Measurements from ENCODE around the gene PHOX2B. TPM values are rescaled to one million over a fixed set of nuclear protein-coding genes. Genes with fewer than 3 reads are reported as not detected.
"Not testable (repeated sequence)": the region's sequence is repeated elsewhere in the genome, so short reads cannot be mapped to it uniquely, and the experiment has no call there.

The PHOX2B gene
- total and polyA plus RNA-seq, 8 donors: 0.48 to 2.0 TPM; not detected in 6

DNA sequence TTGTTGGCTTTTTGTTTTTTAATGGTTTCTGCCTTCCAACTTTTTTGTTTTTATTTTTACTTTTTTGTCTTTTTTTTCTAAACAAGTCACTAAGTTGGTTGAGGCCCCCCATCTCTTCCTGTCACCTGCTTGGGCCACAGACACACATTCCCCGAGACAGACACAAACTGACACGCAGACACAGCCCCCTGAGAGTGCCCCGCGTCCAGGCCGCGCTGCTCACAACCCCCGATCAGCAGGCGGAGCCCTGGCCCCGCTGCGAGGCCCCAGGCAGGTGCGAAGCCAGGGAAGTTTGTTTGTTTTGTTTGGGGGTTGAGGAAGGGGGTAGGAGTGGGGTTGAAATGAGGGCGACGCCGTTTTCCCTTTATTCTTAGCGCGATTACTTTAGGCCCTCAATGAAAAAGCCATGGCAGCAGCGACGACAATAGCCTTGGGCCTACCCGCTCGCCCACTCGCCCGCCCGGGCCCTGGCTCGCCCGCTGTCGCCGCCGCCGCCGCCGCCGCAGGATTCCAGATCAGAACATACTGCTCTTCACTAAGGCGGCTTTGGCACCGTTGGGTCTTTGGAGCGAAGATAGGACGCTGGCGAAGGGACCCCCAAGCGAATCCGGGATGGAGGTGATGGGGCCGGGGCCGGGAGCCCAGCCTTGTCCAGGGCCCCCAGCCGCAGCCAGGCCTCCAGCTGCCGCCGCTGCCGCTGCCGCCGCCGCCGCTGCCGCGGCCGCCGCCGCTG, 3.1 kb downstream of the PHOX2B start:
- peaks cover 45 to 97% (median 75%) of the 10 kb centered on the region in 3 donors for H3K27me3 ChIP-seq
- peaks cover 0 to 23% (median 7%) of the 10 kb centered on the region in 4 donors for H3K9me3 ChIP-seq
- H3K27ac ChIP-seq: no peak overlapping the region
- DNase-seq: no peak
- H3K36me3 ChIP-seq: no peaks in the 10 kb centered on the region
- 9 to 13% (median 11%) methylated on average over 32 to 54 of the region's 54 CpGs for WGBS, 5 donors
- intact Hi-C loops (cut with DNase I; ENCODE audit: low total_unique reads): no loop called here
- H3K4me1 ChIP-seq: peaks cover 0 to 34% (median 12%) of the 10 kb centered on the region in 4 donors
- TF ChIP-seq POLR2AphosphoS5 (IDR thresholded peaks at IDR 0.05) (no peak), EP300 (IDR thresholded peaks at IDR 0.05) (no peak), POLR2A (IDR thresholded peaks at IDR 0.05) (no peak)
- TF ChIP-seq, protein P1, sequence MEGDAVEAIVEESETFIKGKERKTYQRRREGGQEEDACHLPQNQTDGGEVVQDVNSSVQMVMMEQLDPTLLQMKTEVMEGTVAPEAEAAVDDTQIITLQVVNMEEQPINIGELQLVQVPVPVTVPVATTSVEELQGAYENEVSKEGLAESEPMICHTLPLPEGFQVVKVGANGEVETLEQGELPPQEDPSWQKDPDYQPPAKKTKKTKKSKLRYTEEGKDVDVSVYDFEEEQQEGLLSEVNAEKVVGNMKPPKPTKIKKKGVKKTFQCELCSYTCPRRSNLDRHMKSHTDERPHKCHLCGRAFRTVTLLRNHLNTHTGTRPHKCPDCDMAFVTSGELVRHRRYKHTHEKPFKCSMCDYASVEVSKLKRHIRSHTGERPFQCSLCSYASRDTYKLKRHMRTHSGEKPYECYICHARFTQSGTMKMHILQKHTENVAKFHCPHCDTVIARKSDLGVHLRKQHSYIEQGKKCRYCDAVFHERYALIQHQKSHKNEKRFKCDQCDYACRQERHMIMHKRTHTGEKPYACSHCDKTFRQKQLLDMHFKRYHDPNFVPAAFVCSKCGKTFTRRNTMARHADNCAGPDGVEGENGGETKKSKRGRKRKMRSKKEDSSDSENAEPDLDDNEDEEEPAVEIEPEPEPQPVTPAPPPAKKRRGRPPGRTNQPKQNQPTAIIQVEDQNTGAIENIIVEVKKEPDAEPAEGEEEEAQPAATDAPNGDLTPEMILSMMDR (IDR thresholded peaks at IDR 0.05): no peak
- no peak overlapping the region for H3K4me3 ChIP-seq

DNA sequence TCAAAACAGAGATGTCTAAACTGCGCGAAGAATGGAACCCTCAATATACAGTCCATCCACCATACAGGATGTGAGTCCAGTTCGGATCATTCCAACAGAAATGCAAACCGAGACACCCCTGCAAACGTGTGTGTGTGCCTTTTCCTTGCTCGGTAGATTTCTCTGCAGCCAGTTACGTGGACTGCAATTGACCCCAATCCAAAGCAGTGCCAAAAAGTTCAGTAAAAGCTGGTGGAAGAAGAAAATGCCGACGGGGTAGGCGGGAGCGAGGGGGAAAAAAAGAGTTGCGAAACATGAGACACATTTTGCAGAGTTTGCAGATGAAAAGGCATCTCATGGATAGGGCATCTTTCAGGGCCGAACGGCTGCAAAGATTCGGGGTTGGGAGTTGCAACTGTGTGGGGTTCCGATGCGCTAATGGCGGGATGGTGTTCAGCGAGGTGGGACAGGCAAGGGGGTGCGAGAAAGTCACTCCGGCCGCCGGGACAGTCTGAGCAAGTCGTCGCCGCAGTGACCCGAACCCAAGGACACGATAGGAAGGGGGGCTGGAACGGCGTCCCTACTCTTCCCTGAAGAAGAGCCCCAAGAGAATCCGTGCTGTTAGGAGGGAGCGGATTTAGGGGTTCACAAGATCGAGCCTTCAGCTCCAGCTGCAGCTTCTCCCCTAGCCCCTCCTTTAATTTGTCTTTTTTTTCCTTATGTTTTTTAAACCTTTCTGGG, 3.8 kb downstream of the PHOX2B start:
- 7 to 11% (median 9%) methylated on average over 33 of the region's 33 CpGs for WGBS, 5 donors
- TF ChIP-seq, protein P1 (IDR thresholded peaks at IDR 0.05): no peak
- TF ChIP-seq POLR2A (IDR thresholded peaks at IDR 0.05) (no peak), EP300 (IDR thresholded peaks at IDR 0.05) (no peak), POLR2AphosphoS5 (IDR thresholded peaks at IDR 0.05) (no peak)
- peak in 1 of 2 donors; percentile 12 for DNase-seq
- Histone ChIP-seq H3K4me1 (peaks cover 0 to 30% (median 12%) of the 10 kb centered on the region in 4 donors), H3K27me3 (peaks cover 43 to 97% (median 68%) of the 10 kb centered on the region in 3 donors), H3K36me3 (no peaks in the 10 kb centered on the region), H3K9me3 (peaks cover 0 to 23% (median 7%) of the 10 kb centered on the region in 4 donors), H3K4me3 (no peak overlapping the region), H3K27ac (no peak overlapping the region)
- intact Hi-C loops (cut with DNase I; ENCODE audit: low total_unique reads): no loop called here

- Histone ChIP-seq H3K4me3 (no peak overlapping the region), H3K36me3 (no peaks in the 10 kb centered on the region), H3K9me3 (peaks cover 0 to 19% (median 7%) of the 10 kb centered on the region in 4 donors), H3K4me1 (peaks cover 0 to 10% (median 2%) of the 10 kb centered on the region in 4 donors), H3K27ac (no peak overlapping the region), H3K27me3 (peaks cover 16 to 87% (median 34%) of the 10 kb centered on the region in 3 donors)
- TF ChIP-seq, protein P1 (IDR thresholded peaks at IDR 0.05): no peak
- TF ChIP-seq POLR2AphosphoS5 (IDR thresholded peaks at IDR 0.05) (no peak), EP300 (IDR thresholded peaks at IDR 0.05) (no peak), POLR2A (IDR thresholded peaks at IDR 0.05) (no peak)
- DNase-seq: no peak
- intact Hi-C loops (cut with DNase I; ENCODE audit: low total_unique reads): no loop called here
- WGBS, 5 donors: 38 to 68% (median 56%) methylated on average over 2 of the region's 2 CpGs
Measured at GRCh38 chr4:41741354-41741753, 7.2 kb downstream of the PHOX2B start.

- H3K36me3 ChIP-seq; H3K9me3 ChIP-seq; H3K4me3 ChIP-seq; DNase-seq; H3K27ac ChIP-seq; H3K4me1 ChIP-seq; intact Hi-C loops (cut with DNase I; ENCODE audit: low total_unique reads): not testable (repeated sequence)
- H3K27me3 ChIP-seq: peaks cover 0 to 73% (median 9%) of the 10 kb centered on the region in 3 donors
- WGBS, 5 donors: 59 to 82% (median 72%) methylated on average over 8 of the region's 8 CpGs
Measured at GRCh38 chr4:41737491-41737890, 11.0 kb downstream of the PHOX2B start.
